Immature natural killer cell (primary cell): ENCODE results near the gene TMEM131. TPM values are rescaled to one million over a fixed set of nuclear protein-coding genes. Genes with fewer than 3 reads are reported as not detected.
"Not testable (repeated sequence)": the region's sequence is repeated elsewhere in the genome, so short reads cannot be mapped to it uniquely, and the experiment has no call there.

Experiments
- DNase-seq, 3 donors: peaks; one replicate each; pipeline ENCODE4 v3.0.0; 2022; ENCODE audit warnings: mixed read lengths in 1 of 3
- H3K27ac Mint-ChIP-seq, 6 donors: one replicate each; pipeline ENCODE4 v1.8.0; 2020; ENCODE audit warnings: mixed read lengths in 6 of 6, mild to moderate bottlenecking in 5 of 6, inconsistent platforms in 4 of 6, moderate library complexity in 3 of 6
- H3K27me3 Mint-ChIP-seq, 3 donors: one replicate each; pipeline ENCODE4 v1.8.0; 2020 to 2021; ENCODE audit warnings: low read depth in 3 of 3, mild to moderate bottlenecking in 3 of 3, mixed read lengths in 3 of 3, moderate library complexity in 3 of 3, inconsistent platforms in 1 of 3
- H3K36me3 Mint-ChIP-seq, 3 donors: one replicate each; pipeline ENCODE4 v1.8.0; 2020; ENCODE audit warnings: mixed read lengths in 3 of 3, inconsistent platforms in 2 of 3, mild to moderate bottlenecking in 2 of 3
- H3K4me1 Mint-ChIP-seq, 2 donors: one replicate each; pipeline ENCODE4 v1.8.0; 2020; ENCODE audit warnings: inconsistent platforms in 2 of 2, mild to moderate bottlenecking in 2 of 2, mixed read lengths in 2 of 2, moderate library complexity in 1 of 2
- H3K4me3 Mint-ChIP-seq, 5 donors: one replicate each; pipeline ENCODE4 v1.8.0; 2020; ENCODE audit warnings: mild to moderate bottlenecking in 5 of 5, mixed read lengths in 5 of 5, inconsistent platforms in 3 of 5, moderate library complexity in 3 of 5
- H3K9me3 Mint-ChIP-seq, 6 donors: one replicate each; pipeline ENCODE4 v1.8.0; 2020; ENCODE audit warnings: mild to moderate bottlenecking in 6 of 6, mixed read lengths in 6 of 6, inconsistent platforms in 4 of 6, moderate library complexity in 3 of 6
- polyA plus RNA-seq, 3 donors: library from polyadenylated mRNA; unstranded; fragments of 300-500 nt; fragmentation: Illumina TruSeq; gene quantifications; one replicate each; pipeline ENCODE4 v1.2.3, GENCODE V29; 2021

The TMEM131 gene
- polyA plus RNA-seq, 3 donors from 2014 or later, result 7.1 to 24.5 (median 8.3) TPM

DNA sequence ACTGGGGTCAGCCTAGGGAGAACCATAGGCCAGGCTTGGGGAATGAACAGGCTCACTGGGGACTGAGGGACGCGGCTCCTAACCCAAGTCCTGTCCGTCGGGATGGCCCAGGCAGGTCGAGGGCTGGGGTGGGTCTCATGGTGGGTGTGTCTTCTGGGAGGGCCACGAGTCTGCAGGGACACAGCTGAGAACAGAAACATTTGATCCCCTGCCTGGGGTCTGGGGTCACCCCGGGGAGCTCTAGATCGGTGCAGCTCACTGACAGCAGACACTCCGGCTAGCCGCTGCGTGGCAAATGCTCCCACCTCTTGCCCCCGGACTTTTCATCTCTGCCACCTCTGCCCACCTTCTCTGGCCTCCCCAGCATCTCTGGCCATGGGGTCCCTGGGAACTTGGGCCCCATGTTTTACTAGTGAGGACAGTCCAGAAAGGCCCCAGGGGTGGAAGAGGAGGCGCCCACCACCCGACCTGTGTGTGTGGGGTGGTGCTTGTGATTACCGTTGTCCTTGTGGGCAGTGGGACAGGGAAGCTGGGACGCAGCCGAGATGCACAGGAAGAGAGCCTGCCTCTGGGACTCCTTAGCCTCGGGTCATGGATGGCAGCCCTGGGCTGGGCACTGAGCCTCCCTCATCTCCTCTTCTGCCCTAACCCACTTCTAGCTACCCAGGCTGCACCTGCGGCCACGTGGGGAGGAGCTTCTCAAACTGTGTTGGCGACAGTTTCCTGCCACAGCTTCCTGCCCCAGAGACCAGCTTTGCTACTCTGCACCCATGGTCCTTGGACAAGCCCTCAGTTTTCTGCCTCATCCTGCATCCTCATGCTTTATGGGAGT, 277.5 kb downstream of the TMEM131 start:
- Mint-ChIP-seq H3K36me3 (peaks cover 47 to 66% (median 53%) of the 10 kb centered on the region in 3 donors), H3K4me1 (peaks cover 87 to 98% of the 10 kb centered on the region in 2 donors), H3K4me3 (peak overlapping the region; percentile 92 to 99 (median 98)), H3K27ac (peak overlapping the region; percentile 96 to 100 (median 98)), H3K9me3 (no peaks in the 10 kb centered on the region), H3K27me3 (peaks cover 10 to 28% (median 22%) of the 10 kb centered on the region in 3 donors)
- DNase-seq, result peak; percentile 82 to 86 (median 82)

DNA sequence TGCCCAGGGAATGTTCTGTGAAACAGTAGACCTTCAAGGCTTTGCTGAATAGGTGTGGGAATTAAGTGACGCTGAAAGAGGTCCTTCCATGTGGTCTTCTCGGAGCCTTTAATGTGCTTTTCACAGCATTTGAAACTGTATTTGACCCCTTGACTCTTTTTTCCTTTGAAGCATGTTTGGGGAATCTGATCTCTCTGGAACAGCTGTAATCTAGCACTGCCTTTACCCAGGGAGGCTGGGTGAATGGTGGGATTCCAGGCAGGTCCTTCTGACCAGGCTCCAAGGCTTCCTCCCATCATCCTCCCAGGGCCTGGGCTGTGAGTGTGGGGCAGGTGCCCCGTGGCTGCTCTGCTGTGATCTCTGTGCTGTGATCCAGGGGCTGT, 278.1 kb downstream of the TMEM131 start:
- Mint-ChIP-seq H3K9me3 (no peaks in the 10 kb centered on the region), H3K27me3 (peaks cover 12 to 28% (median 22%) of the 10 kb centered on the region in 3 donors), H3K36me3 (peaks cover 44 to 60% (median 47%) of the 10 kb centered on the region in 3 donors), H3K4me3 (peak overlapping the region; percentile 92 to 99 (median 98)), H3K4me1 (peaks cover 87 to 98% of the 10 kb centered on the region in 2 donors), H3K27ac (peak overlapping the region; percentile 96 to 100 (median 98))
- no peak for DNase-seq

DNA sequence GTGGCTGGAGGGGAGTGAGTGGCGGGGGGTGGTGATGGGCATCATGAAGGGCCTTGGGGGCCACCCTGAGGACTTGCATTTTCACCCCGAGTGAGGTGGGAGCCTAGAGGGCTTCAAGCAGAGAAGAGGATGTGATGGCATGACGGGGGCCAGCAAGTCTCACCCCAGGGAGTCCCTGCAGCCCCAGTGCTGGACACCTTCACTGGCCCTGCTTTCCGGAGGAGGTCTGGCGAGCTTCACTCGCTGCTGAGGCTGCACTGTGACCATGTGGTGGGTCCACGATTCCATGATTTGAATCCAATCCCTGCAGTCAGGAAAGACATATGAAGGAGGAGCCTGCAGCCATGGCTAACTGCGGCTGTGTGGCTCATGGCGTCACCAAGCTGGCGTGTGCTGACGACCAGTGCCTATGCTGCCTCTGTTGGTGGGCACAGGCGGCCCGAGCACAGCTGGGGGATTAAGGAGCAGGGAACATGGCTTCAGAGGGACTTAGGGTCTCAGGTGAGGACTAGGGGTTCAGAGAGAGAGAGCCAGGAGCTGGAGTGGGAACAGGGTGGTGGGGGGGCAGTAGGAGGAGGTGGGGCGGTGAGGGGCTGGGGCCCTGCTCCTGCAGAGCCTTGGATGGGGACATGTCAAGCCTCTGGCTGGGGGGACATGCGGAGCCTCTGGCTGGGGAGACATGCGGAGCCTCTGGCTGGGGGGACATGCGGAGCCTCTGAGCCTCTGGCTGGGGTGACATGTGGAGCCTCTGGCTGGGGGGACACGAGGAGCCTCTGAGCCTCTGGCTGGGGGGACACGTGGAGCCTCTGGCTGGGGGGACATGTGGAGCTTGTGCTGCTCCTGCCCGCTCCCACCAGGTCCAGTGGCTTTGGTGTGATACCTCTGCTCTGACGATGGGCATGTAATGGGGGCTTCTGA, 278.8 kb downstream of the TMEM131 start:
- peak in 1 of 3 donors; percentile 32 for DNase-seq
- H3K4me3 Mint-ChIP-seq, result peak overlapping the region; percentile 92 to 99 (median 98)
- peak overlapping the region; percentile 96 to 100 (median 98) for H3K27ac Mint-ChIP-seq
- peaks cover 12 to 28% (median 21%) of the 10 kb centered on the region in 3 donors for H3K27me3 Mint-ChIP-seq
- peaks cover 87 to 98% of the 10 kb centered on the region in 2 donors for H3K4me1 Mint-ChIP-seq
- H3K36me3 Mint-ChIP-seq, result peaks cover 42 to 58% (median 42%) of the 10 kb centered on the region in 3 donors
- H3K9me3 Mint-ChIP-seq, result no peaks in the 10 kb centered on the region

- Mint-ChIP-seq H3K36me3 (peaks cover 40 to 57% (median 40%) of the 10 kb centered on the region in 3 donors), H3K4me1 (peaks cover 90 to 98% of the 10 kb centered on the region in 2 donors), H3K27me3 (peaks cover 10 to 25% (median 18%) of the 10 kb centered on the region in 3 donors), H3K27ac (peak overlapping the region; percentile 98 to 100 (median 100)), H3K9me3 (no peaks in the 10 kb centered on the region), H3K4me3 (peak overlapping the region; percentile 92 to 99 (median 98))
- DNase-seq, result no peak
These were observed 279.6 kb downstream of the TMEM131 start for GRCh38 chr2:97715951-97716694.

GRCh38 chr2:97714950-97715652, 280.6 kb downstream of the TMEM131 start:
- H3K4me1 Mint-ChIP-seq, result peaks cover 89 to 95% of the 10 kb centered on the region in 2 donors
- peak overlapping the region; percentile 92 to 99 (median 98) for H3K4me3 Mint-ChIP-seq
- H3K9me3 Mint-ChIP-seq, result no peaks in the 10 kb centered on the region
- peaks cover 33 to 50% (median 34%) of the 10 kb centered on the region in 3 donors for H3K36me3 Mint-ChIP-seq
- H3K27me3 Mint-ChIP-seq, result peaks cover 10 to 20% (median 13%) of the 10 kb centered on the region in 3 donors
- peak overlapping the region; percentile 98 to 100 (median 100) for H3K27ac Mint-ChIP-seq
- no peak for DNase-seq

GRCh38 chr2:97714084-97714949, 281.4 kb downstream of the TMEM131 start:
- Mint-ChIP-seq H3K36me3 (peaks cover 29 to 44% (median 35%) of the 10 kb centered on the region in 3 donors), H3K4me1 (peaks cover 88 to 92% of the 10 kb centered on the region in 2 donors)

DNA sequence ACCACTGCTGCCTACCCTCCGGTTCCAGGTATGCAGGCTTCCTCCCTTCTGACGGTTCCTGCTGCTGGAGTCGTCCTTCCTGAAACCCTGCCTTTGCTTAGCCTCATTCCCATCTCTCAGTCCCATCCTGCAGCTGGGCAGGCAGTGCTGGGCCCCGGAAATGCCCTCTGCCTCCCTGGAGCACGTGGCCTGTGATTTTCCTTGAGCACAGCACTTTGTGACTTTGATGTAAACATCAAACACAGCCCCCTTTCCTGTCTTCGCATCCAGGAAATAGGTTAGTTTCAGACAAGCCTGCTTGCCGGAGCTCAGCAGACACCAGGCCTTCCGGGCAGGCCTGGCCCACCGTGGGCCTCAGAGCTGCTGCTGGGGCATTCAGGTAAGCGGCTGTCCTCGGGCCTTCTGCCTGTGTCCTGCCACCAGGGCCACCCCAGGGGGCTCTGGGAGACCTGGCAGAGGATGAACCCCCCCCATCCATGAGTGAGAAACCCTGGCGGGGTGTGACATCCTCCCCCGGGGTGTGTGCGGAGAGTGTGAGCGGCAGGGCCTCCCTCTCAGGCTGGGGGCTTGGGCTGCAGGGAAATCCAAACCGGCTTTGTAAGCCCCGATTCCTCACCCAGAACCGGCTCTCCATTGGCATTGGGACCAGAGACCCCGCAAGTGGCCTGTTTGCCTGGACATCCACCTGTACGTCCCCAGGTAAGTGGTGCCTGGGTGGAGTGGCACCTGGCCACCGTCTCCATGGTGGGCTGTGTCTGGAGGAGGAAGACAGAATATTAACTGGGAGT, 282.3 kb downstream of the TMEM131 start, which contains the start of gene ZAP70:
Gene ZAP70, plus strand, starts transcription at position 281 of the 788 bp plus-strand sequence. CDS start 10,461 bp downstream, outside the sequence.
- H3K27me3 Mint-ChIP-seq, result peaks cover 8 to 15% (median 15%) of the 10 kb centered on the region in 3 donors
- H3K4me3 Mint-ChIP-seq, result peak within 1 kb of the TSS; percentile 92 to 99 (median 98)
- peak; percentile 76 to 82 (median 82) for DNase-seq
- H3K36me3 Mint-ChIP-seq, result peaks cover 22 to 37% (median 28%) of the 10 kb centered on the region in 3 donors
- peak within 1 kb of the TSS; percentile 98 to 100 (median 100) for H3K27ac Mint-ChIP-seq
- H3K9me3 Mint-ChIP-seq, result no peaks in the 10 kb centered on the region
- H3K4me1 Mint-ChIP-seq, result peaks cover 80 to 84% of the 10 kb centered on the region in 2 donors

More at GRCh38 chr2:97714084-97714949, 281.4 kb downstream of the TMEM131 start:
- H3K4me3 Mint-ChIP-seq, result peak overlapping the region; percentile 92 to 99 (median 98)
- DNase-seq, result no peak
- peak overlapping the region; percentile 98 to 100 (median 100) for H3K27ac Mint-ChIP-seq
- peaks cover 10 to 19% (median 16%) of the 10 kb centered on the region in 3 donors for H3K27me3 Mint-ChIP-seq
- H3K9me3 Mint-ChIP-seq, result no peaks in the 10 kb centered on the region

GRCh38 chr2:97712693-97713295, 283.0 kb downstream of the TMEM131 start:
- peak overlapping the region; percentile 92 to 99 (median 98) for H3K4me3 Mint-ChIP-seq
- peaks cover 6 to 15% (median 14%) of the 10 kb centered on the region in 3 donors for H3K27me3 Mint-ChIP-seq
- no peaks in the 10 kb centered on the region for H3K9me3 Mint-ChIP-seq
- peaks cover 73 to 77% of the 10 kb centered on the region in 2 donors for H3K4me1 Mint-ChIP-seq
- H3K27ac Mint-ChIP-seq, result peak overlapping the region; percentile 98 to 100 (median 100)
- no peak for DNase-seq
- H3K36me3 Mint-ChIP-seq, result peaks cover 20 to 32% (median 27%) of the 10 kb centered on the region in 3 donors

GRCh38 chr2:97712175-97712574, 283.6 kb downstream of the TMEM131 start:
- H3K9me3 Mint-ChIP-seq, DNase-seq: not testable (repeated sequence)
- peaks cover 67 to 71% of the 10 kb centered on the region in 2 donors for H3K4me1 Mint-ChIP-seq
- H3K4me3 Mint-ChIP-seq, result peak overlapping the region; percentile 92 to 99 (median 98)
- H3K27ac Mint-ChIP-seq, result peak overlapping the region; percentile 98 to 100 (median 100)
- H3K27me3 Mint-ChIP-seq, result peaks cover 6 to 15% (median 12%) of the 10 kb centered on the region in 3 donors
- peaks cover 20 to 30% (median 27%) of the 10 kb centered on the region in 3 donors for H3K36me3 Mint-ChIP-seq

GRCh38 chr2:97711394-97711711, 284.4 kb downstream of the TMEM131 start:
- peak overlapping the region; percentile 98 to 100 (median 100) for H3K27ac Mint-ChIP-seq
- peaks cover 6 to 13% (median 12%) of the 10 kb centered on the region in 3 donors for H3K27me3 Mint-ChIP-seq
- peaks cover 19 to 23% (median 20%) of the 10 kb centered on the region in 3 donors for H3K36me3 Mint-ChIP-seq
- H3K9me3 Mint-ChIP-seq, result no peaks in the 10 kb centered on the region
- DNase-seq, result no peak
- peak overlapping the region; percentile 92 to 99 (median 98) for H3K4me3 Mint-ChIP-seq
- peaks cover 59 to 63% of the 10 kb centered on the region in 2 donors for H3K4me1 Mint-ChIP-seq
